Measurements from ENCODE around the gene DLG1.

DNA sequence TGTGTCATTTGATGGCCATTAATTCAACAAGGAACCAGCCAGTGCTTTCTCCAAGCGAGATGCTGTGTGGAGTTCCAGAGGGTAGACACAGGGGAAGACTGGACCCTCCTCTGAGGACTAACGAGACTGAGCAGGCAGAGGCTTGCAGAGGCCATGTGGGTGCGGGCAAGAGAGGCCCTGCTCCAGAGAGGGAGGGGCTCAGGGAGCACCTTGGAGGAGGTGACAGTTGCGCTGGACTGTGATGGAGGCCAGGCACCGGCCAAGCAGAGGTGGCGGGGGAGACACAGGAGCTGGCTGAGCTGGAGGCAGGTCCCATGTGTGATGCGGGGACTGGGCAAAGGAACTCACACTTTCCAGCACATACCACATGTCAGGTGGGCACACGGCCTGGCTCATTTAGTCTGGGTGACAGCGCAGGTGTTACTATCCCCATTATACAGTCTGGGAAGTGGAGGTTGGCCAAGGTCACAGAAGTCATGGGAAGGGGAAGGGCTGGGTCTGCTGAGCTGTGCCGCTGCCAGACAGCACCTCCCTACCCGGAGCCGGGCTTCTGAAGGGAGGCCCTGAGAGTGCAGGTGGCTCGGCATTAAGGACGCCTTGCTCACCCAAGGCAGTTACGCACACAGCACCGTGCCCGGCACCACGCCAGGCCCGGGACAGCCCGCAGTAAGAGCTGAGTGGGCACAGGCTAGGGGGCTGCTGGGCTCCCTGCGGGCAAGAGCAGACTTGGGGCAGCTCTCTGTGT, 272.5 kb downstream of the DLG1 start:
- TF ChIP-seq POLR2A (IDR thresholded peaks at IDR 0.05), result no peak
- no peak for TF ChIP-seq POLR2AphosphoS5 (IDR thresholded peaks at IDR 0.05)
- TF ChIP-seq, protein P1, sequence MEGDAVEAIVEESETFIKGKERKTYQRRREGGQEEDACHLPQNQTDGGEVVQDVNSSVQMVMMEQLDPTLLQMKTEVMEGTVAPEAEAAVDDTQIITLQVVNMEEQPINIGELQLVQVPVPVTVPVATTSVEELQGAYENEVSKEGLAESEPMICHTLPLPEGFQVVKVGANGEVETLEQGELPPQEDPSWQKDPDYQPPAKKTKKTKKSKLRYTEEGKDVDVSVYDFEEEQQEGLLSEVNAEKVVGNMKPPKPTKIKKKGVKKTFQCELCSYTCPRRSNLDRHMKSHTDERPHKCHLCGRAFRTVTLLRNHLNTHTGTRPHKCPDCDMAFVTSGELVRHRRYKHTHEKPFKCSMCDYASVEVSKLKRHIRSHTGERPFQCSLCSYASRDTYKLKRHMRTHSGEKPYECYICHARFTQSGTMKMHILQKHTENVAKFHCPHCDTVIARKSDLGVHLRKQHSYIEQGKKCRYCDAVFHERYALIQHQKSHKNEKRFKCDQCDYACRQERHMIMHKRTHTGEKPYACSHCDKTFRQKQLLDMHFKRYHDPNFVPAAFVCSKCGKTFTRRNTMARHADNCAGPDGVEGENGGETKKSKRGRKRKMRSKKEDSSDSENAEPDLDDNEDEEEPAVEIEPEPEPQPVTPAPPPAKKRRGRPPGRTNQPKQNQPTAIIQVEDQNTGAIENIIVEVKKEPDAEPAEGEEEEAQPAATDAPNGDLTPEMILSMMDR (IDR thresholded peaks at IDR 0.05), result no peak
